GM13976 (cell line): Measurements from ENCODE around the gene GRK6.
A peak's percentile ranks its signal among the peaks of the same experiment; 100 is the strongest.

Source experiments
- DNase-seq: peaks from one replicate; pipeline ENCODE4 v3.0.0; 2012; ENCODE audit warnings: low spot score
- in situ Hi-C: fragments of 300-500 bp; cut with MboI; formaldehyde crosslinking; loops from one replicate; pipeline ENCODE4 v1.12.0; 2022; ENCODE audit warnings: low sequenced_read_pairs, mixed read lengths, inconsistent platforms; ENCODE audit not compliant: unreplicated experiment
- TF ChIP-seq, protein P1 (sequence below): IDR thresholded peaks from 2 replicates; pipeline ENCODE4 v1.5.1; 2012; ENCODE audit warnings: borderline replicate concordance, mild to moderate bottlenecking; ENCODE audit not compliant: insufficient read depth; ENCODE audit errors: extremely low read depth, missing control alignments, control extremely low read depth

Gene GRK6

DNA sequence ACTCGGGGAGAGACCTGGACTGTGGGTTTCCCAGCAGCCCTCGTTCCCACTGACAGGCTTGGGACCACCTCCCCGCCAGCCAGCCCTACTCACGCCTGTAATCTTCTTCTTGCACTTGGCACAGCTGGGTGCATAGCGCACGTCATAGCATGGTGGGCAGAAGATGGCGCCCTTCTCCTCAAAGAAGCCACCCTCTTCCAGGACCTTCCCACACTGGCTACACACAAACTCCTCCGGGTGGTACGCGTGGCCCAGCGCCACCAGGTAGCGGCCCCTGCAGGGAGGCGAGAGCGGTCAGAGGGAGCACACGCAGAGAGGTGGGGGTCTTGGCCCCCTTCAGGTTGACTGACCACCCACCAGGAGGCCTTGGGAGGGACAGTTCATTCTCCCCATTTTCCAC lies 61.5 kb downstream of the GRK6 start:
- TF ChIP-seq, protein P1, sequence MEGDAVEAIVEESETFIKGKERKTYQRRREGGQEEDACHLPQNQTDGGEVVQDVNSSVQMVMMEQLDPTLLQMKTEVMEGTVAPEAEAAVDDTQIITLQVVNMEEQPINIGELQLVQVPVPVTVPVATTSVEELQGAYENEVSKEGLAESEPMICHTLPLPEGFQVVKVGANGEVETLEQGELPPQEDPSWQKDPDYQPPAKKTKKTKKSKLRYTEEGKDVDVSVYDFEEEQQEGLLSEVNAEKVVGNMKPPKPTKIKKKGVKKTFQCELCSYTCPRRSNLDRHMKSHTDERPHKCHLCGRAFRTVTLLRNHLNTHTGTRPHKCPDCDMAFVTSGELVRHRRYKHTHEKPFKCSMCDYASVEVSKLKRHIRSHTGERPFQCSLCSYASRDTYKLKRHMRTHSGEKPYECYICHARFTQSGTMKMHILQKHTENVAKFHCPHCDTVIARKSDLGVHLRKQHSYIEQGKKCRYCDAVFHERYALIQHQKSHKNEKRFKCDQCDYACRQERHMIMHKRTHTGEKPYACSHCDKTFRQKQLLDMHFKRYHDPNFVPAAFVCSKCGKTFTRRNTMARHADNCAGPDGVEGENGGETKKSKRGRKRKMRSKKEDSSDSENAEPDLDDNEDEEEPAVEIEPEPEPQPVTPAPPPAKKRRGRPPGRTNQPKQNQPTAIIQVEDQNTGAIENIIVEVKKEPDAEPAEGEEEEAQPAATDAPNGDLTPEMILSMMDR, result peak; percentile 5
- no peak for DNase-seq
- in situ Hi-C loops, result no loop called here

DNA sequence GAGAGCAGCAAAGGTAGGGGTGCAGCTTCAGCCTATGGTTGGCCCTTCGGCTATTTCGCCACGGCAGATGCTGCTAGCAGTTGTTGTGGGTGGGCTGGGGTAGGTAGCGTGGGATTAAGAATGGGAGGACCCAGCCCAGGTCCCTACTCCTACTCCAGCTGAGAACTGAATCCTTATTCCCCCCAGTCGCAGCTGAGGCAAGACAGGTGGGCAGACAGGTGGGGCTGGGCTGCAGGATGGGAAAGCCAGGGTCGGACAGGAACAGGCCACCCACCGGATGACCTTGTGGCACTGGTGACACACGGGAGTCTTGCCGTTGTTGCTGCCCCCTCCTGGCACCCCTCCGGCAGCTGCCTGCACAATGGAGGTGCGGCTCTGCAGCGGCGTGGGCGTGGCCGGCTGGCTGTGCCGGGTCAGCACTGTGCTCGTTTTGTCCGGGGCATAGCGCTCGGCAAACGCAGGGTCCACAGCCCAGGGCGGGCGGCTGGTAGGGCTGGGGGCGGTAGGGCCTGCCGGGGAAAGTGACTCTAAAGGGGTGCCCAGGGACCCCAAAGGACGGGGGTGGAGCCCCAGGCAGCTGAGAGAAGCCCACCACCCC lies 62.7 kb downstream of the GRK6 start:
- TF ChIP-seq, protein P1, result no peak
- DNase-seq, result no peak
- in situ Hi-C loops, result no loop called here

DNA sequence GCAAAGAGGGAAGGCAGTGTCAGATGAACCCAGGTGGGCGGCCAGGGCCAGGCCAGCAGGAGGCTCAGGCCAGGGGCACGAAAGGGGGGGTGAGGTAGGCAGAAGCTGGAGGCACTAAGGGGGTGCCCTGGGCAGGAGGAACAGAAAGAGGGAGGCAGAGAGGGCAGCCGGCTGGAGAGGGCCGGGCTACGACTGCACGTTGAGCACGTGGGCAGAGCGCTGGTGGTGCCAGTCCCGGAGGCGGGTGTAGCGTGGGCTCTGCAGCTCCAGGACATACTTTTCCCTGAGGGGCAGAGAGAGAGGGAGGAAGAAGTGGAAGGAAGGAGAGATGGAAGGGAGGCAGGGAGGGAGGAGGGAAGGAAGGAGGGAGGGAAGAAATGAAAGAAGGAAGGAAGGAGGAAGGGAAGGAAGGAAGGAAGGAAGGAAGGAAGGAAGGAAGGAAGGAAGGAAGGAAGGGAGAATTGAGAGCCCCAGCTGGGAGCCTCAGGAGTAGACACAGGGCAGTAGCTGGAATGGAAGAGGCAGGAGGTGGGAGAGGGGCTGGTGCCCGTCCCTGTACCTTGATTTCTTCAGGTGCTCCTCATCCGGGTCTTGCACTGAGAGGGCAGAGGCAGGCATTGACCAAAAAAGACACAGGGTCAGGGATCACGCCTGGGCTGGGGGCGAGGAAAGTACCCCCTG lies 64.0 kb downstream of the GRK6 start:
- DNase-seq, result no peak
- TF ChIP-seq, protein P1, result no peak
- in situ Hi-C loops, result no loop called here

DNA sequence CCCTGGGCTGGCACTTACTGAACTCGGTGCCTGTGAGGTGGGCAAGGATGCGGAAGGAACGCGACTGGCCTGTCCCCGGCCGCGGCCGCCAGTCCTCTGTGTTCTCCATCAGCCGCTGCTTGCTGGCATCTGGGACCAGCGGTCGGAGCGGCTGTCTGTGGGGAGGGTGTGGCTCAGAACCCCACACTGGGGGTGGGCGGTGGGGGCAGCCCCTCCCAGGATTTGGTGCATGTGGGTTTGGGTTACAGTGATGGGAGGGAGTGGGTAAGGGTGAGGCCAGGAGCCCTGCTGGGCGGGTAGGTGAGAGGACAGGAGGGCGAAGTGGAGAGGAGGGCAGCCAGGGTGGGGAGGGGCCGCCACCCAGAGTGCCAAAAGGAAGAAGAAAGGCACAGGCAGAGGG lies 64.5 kb downstream of the GRK6 start:
- in situ Hi-C loops, result no loop called here
- TF ChIP-seq, protein P1, result no peak
- DNase-seq, result no peak

DNA sequence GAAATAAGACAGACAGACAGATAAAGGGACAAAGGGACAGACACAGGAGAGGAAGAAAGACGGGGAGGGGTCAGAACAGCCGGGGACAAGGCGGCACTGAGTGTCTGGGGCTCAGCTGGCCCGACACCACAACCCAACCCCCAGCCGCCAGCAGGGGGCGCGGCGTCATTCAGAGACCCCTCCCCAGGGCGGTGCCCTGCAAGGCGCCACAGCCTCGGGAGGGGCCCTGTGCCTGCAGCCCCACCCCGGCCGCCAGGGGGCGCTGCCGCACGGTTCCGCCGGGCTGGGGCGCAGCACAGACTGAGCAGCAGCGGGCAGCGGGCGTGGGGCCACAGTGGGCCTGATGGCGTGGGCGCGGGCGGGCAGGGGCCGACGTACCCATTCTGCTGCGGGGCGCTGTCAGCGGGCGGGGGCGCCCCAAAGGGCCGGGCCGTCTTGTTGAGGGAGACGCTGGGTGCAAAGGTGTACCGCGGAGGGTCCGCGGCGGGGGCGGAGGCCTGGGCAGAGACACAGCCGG lies 65.0 kb downstream of the GRK6 start:
- in situ Hi-C loops, result no loop called here
- DNase-seq, result no peak
- TF ChIP-seq, protein P1, result peak; percentile 29

DNA sequence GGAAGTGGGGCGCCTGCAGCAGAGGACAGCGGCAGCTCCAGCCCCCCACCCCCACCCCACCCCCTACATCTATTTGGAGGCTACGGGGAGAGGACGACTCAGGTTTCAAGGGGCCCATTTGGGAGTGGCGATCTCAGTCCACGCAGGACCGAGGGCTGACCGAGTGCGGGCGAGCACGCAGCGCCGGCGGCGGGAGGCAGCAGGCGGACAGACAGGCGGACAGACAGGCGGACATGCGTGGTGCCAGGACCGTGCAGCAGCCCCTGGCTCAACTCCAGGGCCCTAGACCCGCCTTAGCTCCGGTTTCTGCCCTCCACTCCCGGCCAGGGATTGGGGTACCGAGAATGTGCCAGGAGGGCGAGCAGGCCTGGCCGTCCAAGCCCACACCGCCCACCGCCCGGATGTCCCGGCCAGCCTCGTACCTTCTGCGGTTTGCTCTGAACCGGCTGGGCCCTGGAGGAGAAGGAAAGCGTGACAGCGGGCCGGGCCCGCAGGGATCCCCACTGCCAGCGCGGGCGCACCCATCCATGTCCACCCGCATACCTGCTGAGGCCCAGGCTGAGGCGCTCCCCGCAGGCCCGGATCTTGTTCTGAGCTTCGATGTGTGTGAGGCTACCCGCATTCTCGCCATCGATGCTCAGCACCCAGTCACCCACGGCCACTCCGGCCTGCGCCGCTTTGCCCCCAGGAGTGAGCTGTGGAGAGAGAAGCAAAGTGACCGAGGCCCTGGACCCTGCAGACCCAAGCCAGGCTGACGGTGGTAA lies 65.7 kb downstream of the GRK6 start:
- in situ Hi-C loops, result no loop called here
- DNase-seq, result no peak
- TF ChIP-seq, protein P1, result no peak
